ENCODE data around the gene GCHFR. TPM values are rescaled to one million over a fixed set of nuclear protein-coding genes. Genes with fewer than 3 reads are reported as not detected.

Gene GCHFR
- total RNA-seq, 1 donor from 2014 or later = 2.8 TPM

GRCh38 chr15:40750885-40751284 lies 13.0 kb upstream of the GCHFR start:
- H3K4me3 Mint-ChIP-seq = no peak overlapping the region
- DNase-seq (ENCODE audit: low spot score) = no peak
- no peak overlapping the region for H3K9ac ChIP-seq
- H3K36me3 ChIP-seq = peaks cover 2% of the 10 kb centered on the region
- no peak overlapping the region for H3K4me2 ChIP-seq
- peaks cover 22% of the 10 kb centered on the region for H3K79me2 ChIP-seq (ENCODE audit: low read depth)
- H3K27ac Mint-ChIP-seq = no peak overlapping the region
- no peaks in the 10 kb centered on the region for H3K9me3 ChIP-seq (ENCODE audit: low read depth)
- H3K4me1 Mint-ChIP-seq = peaks cover 21% of the 10 kb centered on the region
- H3F3A ChIP-seq (ENCODE audit: low read depth) = peaks cover 15% of the 10 kb centered on the region
- no peaks in the 10 kb centered on the region for H3K27me3 ChIP-seq
- H4K20me1 ChIP-seq (ENCODE audit: low read depth) = no peaks in the 10 kb centered on the region
- H3K4me1 ChIP-seq = peaks cover 4% of the 10 kb centered on the region
- no peak overlapping the region for H2AFZ ChIP-seq (replicated peaks)
- peaks cover 7% of the 10 kb centered on the region for H3K36me3 Mint-ChIP-seq
- no peak overlapping the region for H3K27ac ChIP-seq
- TF ChIP-seq EZH2phosphoT487 (IDR thresholded peaks at IDR 0.05) = no peak
- TF ChIP-seq CTCF (IDR thresholded peaks at IDR 0.05) = no peak
- TF ChIP-seq EZH2 (IDR thresholded peaks at IDR 0.05) = no peak
- H3K27me3 Mint-ChIP-seq (ENCODE audit: insufficient read depth, low read depth) = peaks cover 9% of the 10 kb centered on the region
- no peaks in the 10 kb centered on the region for H3K9me3 Mint-ChIP-seq
- no peak overlapping the region for H3K4me3 ChIP-seq

GRCh38 chr15:40751745-40752144 lies 12.1 kb upstream of the GCHFR start:
- peaks cover 4% of the 10 kb centered on the region for H3K4me1 ChIP-seq
- H3K27me3 Mint-ChIP-seq (ENCODE audit: insufficient read depth, low read depth) = peaks cover 7% of the 10 kb centered on the region
- H3F3A ChIP-seq (ENCODE audit: low read depth) = peaks cover 14% of the 10 kb centered on the region
- H3K9me3 ChIP-seq (ENCODE audit: low read depth) = no peaks in the 10 kb centered on the region
- no peak overlapping the region for H3K9ac ChIP-seq
- H3K36me3 Mint-ChIP-seq = peaks cover 7% of the 10 kb centered on the region
- no peak overlapping the region for H3K27ac ChIP-seq
- no peak overlapping the region for H2AFZ ChIP-seq (replicated peaks)
- H3K9me3 Mint-ChIP-seq = no peaks in the 10 kb centered on the region
- H3K4me2 ChIP-seq = no peak overlapping the region
- no peak overlapping the region for H3K4me3 Mint-ChIP-seq
- H3K27me3 ChIP-seq = no peaks in the 10 kb centered on the region
- H3K4me1 Mint-ChIP-seq = peaks cover 25% of the 10 kb centered on the region
- no peak overlapping the region for H3K27ac Mint-ChIP-seq
- no peak overlapping the region for H3K4me3 ChIP-seq
- peaks cover 2% of the 10 kb centered on the region for H3K36me3 ChIP-seq
- DNase-seq (ENCODE audit: low spot score) = no peak
- TF ChIP-seq EZH2 (IDR thresholded peaks at IDR 0.05) (no peak), EZH2phosphoT487 (IDR thresholded peaks at IDR 0.05) (no peak), CTCF (IDR thresholded peaks at IDR 0.05) (no peak)
- H4K20me1 ChIP-seq (ENCODE audit: low read depth) = no peaks in the 10 kb centered on the region
- H3K79me2 ChIP-seq (ENCODE audit: low read depth) = peaks cover 22% of the 10 kb centered on the region

GRCh38 chr15:40754574-40754882 lies 9.3 kb upstream of the GCHFR start:
- Mint-ChIP-seq H3K36me3 (peaks cover 3% of the 10 kb centered on the region), H3K27ac (no peak overlapping the region), H3K9me3 (no peaks in the 10 kb centered on the region), H3K27me3 (ENCODE audit: insufficient read depth, low read depth) (peaks cover 3% of the 10 kb centered on the region), H3K4me3 (peak overlapping the region; percentile 92), H3K4me1 (peaks cover 28% of the 10 kb centered on the region)
- Histone ChIP-seq H3K9me3 (ENCODE audit: low read depth) (no peaks in the 10 kb centered on the region), H3F3A (ENCODE audit: low read depth) (peaks cover 10% of the 10 kb centered on the region), H3K79me2 (ENCODE audit: low read depth) (peaks cover 22% of the 10 kb centered on the region), H3K4me2 (peak overlapping the region; percentile 85), H3K27ac (no peak overlapping the region), H3K36me3 (peaks cover 2% of the 10 kb centered on the region), H2AFZ (replicated peaks) (peak overlapping the region; percentile 68), H3K4me3 (peak overlapping the region; percentile 85), H4K20me1 (ENCODE audit: low read depth) (no peaks in the 10 kb centered on the region), H3K9ac (peak overlapping the region; percentile 80), H3K4me1 (peaks cover 4% of the 10 kb centered on the region), H3K27me3 (no peaks in the 10 kb centered on the region)
- peak; percentile 39 for DNase-seq (ENCODE audit: low spot score)
- TF ChIP-seq CTCF (IDR thresholded peaks at IDR 0.05) = no peak
